ENCODE data around the gene BSG.

BSG gene

DNA sequence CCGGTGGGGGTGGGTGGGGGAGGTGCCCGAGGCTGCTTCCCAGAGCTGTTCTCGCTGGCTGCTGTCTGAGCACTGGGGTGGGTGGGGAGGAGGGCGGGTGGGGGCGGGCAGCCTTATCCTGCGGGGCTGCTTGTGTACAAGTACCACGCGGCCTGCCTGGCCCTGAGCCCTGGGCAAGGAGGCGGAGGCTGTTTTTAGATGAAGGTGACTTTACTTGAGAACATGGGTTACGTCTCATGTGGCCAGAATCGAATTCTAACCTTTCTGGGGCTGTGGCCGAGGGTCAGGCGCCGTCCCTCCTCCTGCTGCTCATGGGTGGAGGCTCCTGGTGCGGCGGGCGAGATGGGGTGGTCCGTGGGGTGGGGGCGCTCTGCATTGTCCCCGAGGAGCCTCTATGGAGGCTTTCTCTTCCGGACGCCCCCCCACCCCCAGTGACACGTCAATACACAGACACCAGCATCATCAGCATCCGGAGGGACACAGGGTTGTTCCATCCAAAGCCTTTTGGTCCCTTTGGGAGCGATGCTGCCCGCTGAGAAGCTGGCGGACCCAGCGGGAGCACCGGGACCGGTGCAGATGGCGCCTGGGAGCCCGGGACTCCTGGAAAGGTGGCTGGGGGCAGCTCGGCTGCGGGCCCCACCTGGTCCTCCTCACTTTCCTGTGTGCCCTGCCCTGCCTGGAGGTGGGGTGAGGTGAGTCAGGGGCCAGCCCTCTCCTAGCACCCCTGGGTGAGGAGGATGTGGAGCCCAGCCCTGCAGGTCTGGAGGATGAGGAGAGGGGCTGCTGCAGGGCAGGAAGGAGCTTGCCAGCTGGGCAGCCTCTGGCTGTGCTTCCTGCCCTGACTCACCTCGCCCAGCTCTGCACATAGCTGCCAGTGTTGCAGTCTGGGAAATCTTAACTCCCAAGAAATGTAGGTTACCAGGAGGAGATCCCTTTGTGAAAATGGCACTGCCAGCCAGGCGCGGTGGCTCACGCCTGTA is 3.4 kb downstream of the BSG start:
- H3K4me2 ChIP-seq (ENCODE audit: low read length) = peak overlapping the region; percentile 63
- H3K4me3 ChIP-seq (ENCODE audit: low read depth, low read length) = no peak overlapping the region
- H3K27me3 ChIP-seq (ENCODE audit: control insufficient read depth, insufficient read depth, low read length) = no peaks in the 10 kb centered on the region
- TF ChIP-seq, protein P1, sequence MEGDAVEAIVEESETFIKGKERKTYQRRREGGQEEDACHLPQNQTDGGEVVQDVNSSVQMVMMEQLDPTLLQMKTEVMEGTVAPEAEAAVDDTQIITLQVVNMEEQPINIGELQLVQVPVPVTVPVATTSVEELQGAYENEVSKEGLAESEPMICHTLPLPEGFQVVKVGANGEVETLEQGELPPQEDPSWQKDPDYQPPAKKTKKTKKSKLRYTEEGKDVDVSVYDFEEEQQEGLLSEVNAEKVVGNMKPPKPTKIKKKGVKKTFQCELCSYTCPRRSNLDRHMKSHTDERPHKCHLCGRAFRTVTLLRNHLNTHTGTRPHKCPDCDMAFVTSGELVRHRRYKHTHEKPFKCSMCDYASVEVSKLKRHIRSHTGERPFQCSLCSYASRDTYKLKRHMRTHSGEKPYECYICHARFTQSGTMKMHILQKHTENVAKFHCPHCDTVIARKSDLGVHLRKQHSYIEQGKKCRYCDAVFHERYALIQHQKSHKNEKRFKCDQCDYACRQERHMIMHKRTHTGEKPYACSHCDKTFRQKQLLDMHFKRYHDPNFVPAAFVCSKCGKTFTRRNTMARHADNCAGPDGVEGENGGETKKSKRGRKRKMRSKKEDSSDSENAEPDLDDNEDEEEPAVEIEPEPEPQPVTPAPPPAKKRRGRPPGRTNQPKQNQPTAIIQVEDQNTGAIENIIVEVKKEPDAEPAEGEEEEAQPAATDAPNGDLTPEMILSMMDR (IDR thresholded peaks at IDR 0.05) = no peak
- peaks cover 49% of the 10 kb centered on the region for H3K79me2 ChIP-seq
- H3K9ac ChIP-seq = no peak overlapping the region
- H3K4me1 ChIP-seq = no peaks in the 10 kb centered on the region
- H3K9me3 ChIP-seq (ENCODE audit: control insufficient read depth, low read length) = no peaks in the 10 kb centered on the region
- H3K36me3 ChIP-seq (ENCODE audit: control insufficient read depth, insufficient read depth, low read length) = no peaks in the 10 kb centered on the region
- no peak overlapping the region for H3K27ac ChIP-seq
- no peak overlapping the region for H2AFZ ChIP-seq

DNA sequence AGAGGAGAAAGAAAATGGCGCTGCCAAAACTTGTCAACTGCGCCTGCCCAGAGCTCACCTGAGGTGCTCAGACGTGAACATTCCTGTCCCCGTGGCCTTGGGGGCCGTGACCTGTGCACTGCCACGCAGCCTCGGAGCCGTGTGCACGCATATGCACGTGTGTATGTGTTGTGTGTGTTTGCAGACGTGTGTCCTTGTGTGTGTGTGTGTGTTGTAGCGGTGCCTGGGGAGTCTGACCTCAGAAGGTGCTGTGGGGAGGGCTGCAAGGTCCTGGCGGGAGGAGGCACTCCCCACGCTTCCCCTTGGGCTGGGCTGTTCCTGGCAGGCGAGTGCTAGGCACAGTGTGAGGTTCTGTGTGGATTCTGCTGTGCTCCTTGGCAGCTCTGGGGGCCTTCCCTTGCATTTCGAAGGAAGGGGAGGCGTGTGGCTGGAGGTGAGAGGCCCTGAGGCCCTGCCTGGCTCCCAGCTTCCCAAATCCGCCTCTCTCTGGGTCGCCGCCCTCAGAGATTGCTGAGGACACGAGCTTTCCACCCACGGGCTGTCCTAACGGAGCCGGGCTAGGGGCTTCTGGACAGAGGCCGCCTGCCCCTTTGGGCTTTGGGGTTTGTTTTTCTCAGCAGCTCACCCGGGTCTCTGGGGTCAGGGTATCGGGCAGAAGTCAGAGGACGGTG is 4.5 kb downstream of the BSG start:
- Histone ChIP-seq H3K27me3 (ENCODE audit: control insufficient read depth, insufficient read depth, low read length) (no peaks in the 10 kb centered on the region), H2AFZ (no peak overlapping the region), H3K79me2 (peaks cover 49% of the 10 kb centered on the region), H3K36me3 (ENCODE audit: control insufficient read depth, insufficient read depth, low read length) (no peaks in the 10 kb centered on the region), H3K4me2 (ENCODE audit: low read length) (no peak overlapping the region), H3K4me3 (ENCODE audit: low read depth, low read length) (no peak overlapping the region), H3K4me1 (no peaks in the 10 kb centered on the region), H3K9ac (no peak overlapping the region), H3K9me3 (ENCODE audit: control insufficient read depth, low read length) (no peaks in the 10 kb centered on the region), H3K27ac (no peak overlapping the region)
- TF ChIP-seq, protein P1 (IDR thresholded peaks at IDR 0.05) = no peak

DNA sequence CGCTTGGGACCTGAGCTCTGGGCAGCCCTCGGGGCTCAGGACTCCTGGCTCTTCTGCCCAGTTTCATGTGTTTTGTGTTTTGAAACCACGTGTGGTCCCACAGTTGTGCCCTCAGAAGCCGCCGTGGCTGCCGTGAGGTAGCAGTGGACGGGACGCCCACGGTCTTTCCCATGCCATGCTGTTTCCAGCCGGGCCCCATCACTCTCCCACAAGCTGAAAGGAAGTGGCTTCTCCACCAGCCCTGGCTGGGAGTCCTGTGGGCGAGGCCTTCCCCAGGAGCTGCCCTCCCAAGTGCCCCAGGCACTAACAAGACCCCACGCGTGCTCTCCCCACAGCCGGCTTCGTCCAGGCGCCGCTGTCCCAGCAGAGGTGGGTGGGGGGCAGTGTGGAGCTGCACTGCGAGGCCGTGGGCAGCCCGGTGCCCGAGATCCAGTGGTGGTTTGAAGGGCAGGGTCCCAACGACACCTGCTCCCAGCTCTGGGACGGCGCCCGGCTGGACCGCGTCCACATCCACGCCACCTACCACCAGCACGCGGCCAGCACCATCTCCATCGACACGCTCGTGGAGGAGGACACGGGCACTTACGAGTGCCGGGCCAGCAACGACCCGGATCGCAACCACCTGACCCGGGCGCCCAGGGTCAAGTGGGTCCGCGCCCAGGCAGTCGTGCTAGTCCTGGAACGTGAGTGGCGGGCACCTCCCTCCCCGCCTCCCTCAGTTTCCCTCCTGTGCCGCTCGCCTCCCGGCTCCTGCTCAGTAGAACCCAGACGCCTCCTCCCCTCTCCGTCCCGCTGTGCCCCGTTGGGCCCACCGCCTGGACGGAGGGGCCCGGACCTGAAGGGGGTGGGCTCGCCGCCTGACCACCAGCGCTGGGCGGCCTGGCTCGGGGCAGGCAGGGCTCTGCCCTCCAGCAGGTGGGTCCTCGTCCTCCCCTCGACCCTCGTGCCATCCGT is 5.3 kb downstream of the BSG start:
- no peaks in the 10 kb centered on the region for H3K36me3 ChIP-seq (ENCODE audit: control insufficient read depth, insufficient read depth, low read length)
- no peaks in the 10 kb centered on the region for H3K27me3 ChIP-seq (ENCODE audit: control insufficient read depth, insufficient read depth, low read length)
- no peaks in the 10 kb centered on the region for H3K4me1 ChIP-seq
- no peak overlapping the region for H3K9ac ChIP-seq
- TF ChIP-seq, protein P1 (IDR thresholded peaks at IDR 0.05) = no peak
- H3K79me2 ChIP-seq = peaks cover 46% of the 10 kb centered on the region
- H3K9me3 ChIP-seq (ENCODE audit: control insufficient read depth, low read length) = no peaks in the 10 kb centered on the region
- H3K4me3 ChIP-seq (ENCODE audit: low read depth, low read length) = no peak overlapping the region
- H3K27ac ChIP-seq = no peak overlapping the region
- no peak overlapping the region for H3K4me2 ChIP-seq (ENCODE audit: low read length)
- no peak overlapping the region for H2AFZ ChIP-seq

DNA sequence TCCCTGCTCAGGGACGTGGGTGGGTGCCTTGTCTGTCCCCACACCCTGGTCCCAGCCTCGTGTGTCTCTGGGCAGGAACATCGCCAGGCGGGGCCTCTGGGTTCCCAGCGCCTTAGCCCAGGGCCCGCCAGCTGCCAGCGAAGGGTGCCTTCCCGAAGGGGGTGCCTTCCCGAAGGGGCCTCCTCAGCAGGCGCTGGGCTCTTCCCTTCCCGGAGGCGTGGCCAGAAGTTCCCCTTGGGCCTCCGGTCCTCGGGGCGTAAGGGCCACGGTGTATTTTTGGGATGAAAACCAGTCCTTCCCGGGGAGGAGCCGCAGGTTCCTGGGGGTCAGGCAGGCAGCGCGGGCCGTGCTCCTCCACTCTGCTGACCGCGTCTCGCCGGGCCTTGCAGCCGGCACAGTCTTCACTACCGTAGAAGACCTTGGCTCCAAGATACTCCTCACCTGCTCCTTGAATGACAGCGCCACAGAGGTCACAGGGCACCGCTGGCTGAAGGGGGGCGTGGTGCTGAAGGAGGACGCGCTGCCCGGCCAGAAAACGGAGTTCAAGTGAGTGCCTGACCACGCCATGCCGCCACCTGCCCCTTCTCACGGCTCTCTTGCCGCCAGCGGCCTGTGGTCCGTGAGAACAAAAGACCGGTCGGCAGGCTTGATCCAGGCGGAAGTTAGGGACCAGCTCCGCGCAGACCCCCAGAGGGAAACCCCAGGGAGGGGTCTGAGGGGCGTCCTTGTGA is 6.9 kb downstream of the BSG start:
- Histone ChIP-seq H3K4me3 (ENCODE audit: low read depth, low read length) (no peak overlapping the region), H2AFZ (no peak overlapping the region), H3K79me2 (peaks cover 32% of the 10 kb centered on the region), H3K27ac (no peak overlapping the region), H3K4me1 (no peaks in the 10 kb centered on the region), H3K9me3 (ENCODE audit: control insufficient read depth, low read length) (no peaks in the 10 kb centered on the region), H3K9ac (no peak overlapping the region), H3K27me3 (ENCODE audit: control insufficient read depth, insufficient read depth, low read length) (no peaks in the 10 kb centered on the region), H3K4me2 (ENCODE audit: low read length) (no peak overlapping the region), H3K36me3 (ENCODE audit: control insufficient read depth, insufficient read depth, low read length) (no peaks in the 10 kb centered on the region)
- TF ChIP-seq, protein P1 (IDR thresholded peaks at IDR 0.05) = no peak

All from parathyroid adenoma (tissue), 2 donors.